K562 (cell line): Measurements from ENCODE around the gene SOX11. TPM values are rescaled to one million over a fixed set of nuclear protein-coding genes. Genes with fewer than 3 reads are reported as not detected.

Experiments used
- ATAC-seq: fragments of 200-7000 bp; cut with Tn5 transposase; 3 replicates; pipeline ENCODE4 v1.9.1; 2020; ENCODE audit warnings: moderate library complexity
- BruUV-seq: library from RNA; stranded (reverse); fragments of 400-500 nt; replicated peaks from 2 replicates; lab custom pipeline; 2021; lab: Mats Ljungman, UMichigan
- CTCF ChIA-PET: fragments of 300-600 bp; formaldehyde crosslinking; extraction: SDS; loops from one replicate; lab custom pipeline; 2021; ENCODE audit warnings: low intra/inter-chr PET ratio; lab: Yijun Ruan, JAX
- POLR2A ChIA-PET: fragments of 300-600, 350-650 bp; sonication (Branson Sonifier 250); formaldehyde crosslinking; extraction: SDS; loops from one replicate; lab custom pipeline; 2021; ENCODE audit warnings: antibody characterized with exemption, inconsistent platforms; lab: Yijun Ruan, JAX
- DNase-seq, 4 experiments: peaks; one replicate each; pipeline versions ENCODE4 v3.0.0 to v3.0.0-alpha.2; 2011 to 2018; ENCODE audit warnings: low spot score in 3 of 4, mixed read lengths in 3 of 4; ENCODE audit errors: extremely low read depth in 1 of 4
- FAIRE-seq: peaks from 2 replicates; lab custom pipeline; 2011; peaks lifted over from hg19 to GRCh38; lab: Jason Lieb, UNC
- H2AFZ ChIP-seq: 2 replicates; pipeline ENCODE4 v1.6.0; 2011; ENCODE audit warnings: low read depth, low read length, control low read depth, inconsistent platforms
- H3K27ac ChIP-seq: fragments of 200-600 bp; 3 replicates; pipeline ENCODE4 v1.8.0; 2011; ENCODE audit warnings: low read depth, mild to moderate bottlenecking, control low read depth, inconsistent platforms, low read length, moderate library complexity, mixed read lengths; ENCODE audit errors: extremely low read depth
- H3K27me3 ChIP-seq, 2 experiments: fragments of 300-600 bp in 1 of 2; 2 replicates in 1 of 2; 3 replicates in 1 of 2; pipeline versions ENCODE4 v1.6.0 to v1.8.0; 2011; ENCODE audit warnings: inconsistent platforms in 2 of 2, low read length in 2 of 2, mild to moderate bottlenecking in 1 of 2, mixed read lengths in 1 of 2, moderate library complexity in 1 of 2; ENCODE audit not compliant: control insufficient read depth in 2 of 2, insufficient read depth in 2 of 2
- H3K36me3 ChIP-seq: fragments of 300-600 bp; 3 replicates; pipeline ENCODE4 v1.8.0; 2011; ENCODE audit warnings: mild to moderate bottlenecking, low read length, inconsistent platforms; ENCODE audit not compliant: control insufficient read depth, insufficient read depth
- H3K4me1 ChIP-seq, 2 experiments: fragments of 200-600 bp in 1 of 2; replicated peaks in 1 of 2; 2 replicates in 1 of 2; 3 replicates in 1 of 2; pipeline versions ENCODE4 v1.5.1 to v1.8.0; 2011; ENCODE audit warnings: inconsistent platforms in 2 of 2, low read length in 2 of 2, mild to moderate bottlenecking in 1 of 2, mixed read lengths in 1 of 2, moderate library complexity in 1 of 2; ENCODE audit not compliant: control insufficient read depth in 2 of 2, insufficient read depth in 2 of 2
- H3K4me2 ChIP-seq: 2 replicates; pipeline ENCODE4 v1.6.1; 2011; ENCODE audit warnings: low read length, control low read depth, inconsistent platforms, mixed read lengths; ENCODE audit not compliant: insufficient read depth
- H3K4me3 ChIP-seq: fragments of 200-600 bp; sonication (generic), shearing (Covaris generic); 2 replicates; pipeline ENCODE4 v1.5.1; 2016; ENCODE audit warnings: control low read depth, inconsistent platforms
- H3K79me2 ChIP-seq: fragments of 200-600 bp; 3 replicates; pipeline ENCODE4 v1.8.0; 2011; ENCODE audit warnings: low read length, inconsistent platforms; ENCODE audit not compliant: control insufficient read depth, insufficient read depth
- H3K9ac ChIP-seq, 2 experiments: 2 replicates each; pipeline versions ENCODE4 v1.6.0 to v1.6.1; 2011; ENCODE audit warnings: low read depth in 2 of 2, low read length in 2 of 2, control low read depth in 1 of 2, inconsistent platforms in 1 of 2, mild to moderate bottlenecking in 1 of 2, mixed read lengths in 1 of 2; ENCODE audit not compliant: insufficient read depth in 1 of 2
- H3K9me1 ChIP-seq: one replicate; pipeline ENCODE4 v1.6.0; 2011; ENCODE audit warnings: inconsistent platforms, mild to moderate bottlenecking, low read length, moderate library complexity; ENCODE audit not compliant: control insufficient read depth, insufficient read depth
- H3K9me3 ChIP-seq: replicated peaks from 2 replicates; pipeline ENCODE4 v1.5.1; 2011; ENCODE audit warnings: low read depth, low read length, inconsistent platforms; ENCODE audit not compliant: control insufficient read depth, insufficient read depth
- H4K20me1 ChIP-seq: replicated peaks from 2 replicates; pipeline ENCODE4 v1.6.1; 2011; ENCODE audit warnings: low read length, inconsistent platforms, mixed read lengths; ENCODE audit not compliant: control insufficient read depth, insufficient read depth
- CREB3 ChIP-seq: fragments of 450-650 bp; conservative IDR thresholded peaks from 2 replicates; pipeline ENCODE4 v1.6.1; 2016; ENCODE audit warnings: missing genetic modification characterization, low read depth, mild to moderate bottlenecking, missing compliant biosample characterization, moderate library complexity
- FOXA1 ChIP-seq: fragments of 450-650 bp; IDR thresholded peaks from 2 replicates; pipeline ENCODE4 v1.6.1; 2016; ENCODE audit warnings: mild to moderate bottlenecking, borderline replicate concordance
- HDAC1 ChIP-seq, 2 experiments: fragments of 450-650 bp; IDR thresholded peaks; 2 replicates each; pipeline ENCODE4 v1.6.1; 2016 to 2017; ENCODE audit warnings: inconsistent platforms in 1 of 2, mild to moderate bottlenecking in 1 of 2, moderate library complexity in 1 of 2
- MYNN ChIP-seq, 2 experiments: sonication (generic); formaldehyde crosslinking in 1 of 2; IDR thresholded peaks; 2 replicates each; pipeline versions ENCODE4 v1.5.0 to v1.6.1; 2016 to 2020; ENCODE audit warnings: antibody characterized with exemption in 1 of 2, missing genetic modification reagents in 1 of 2
- NCOA6 ChIP-seq: fragments of 450-650 bp; IDR thresholded peaks from 2 replicates; pipeline ENCODE4 v1.6.1; 2017; ENCODE audit warnings: mild to moderate bottlenecking
- NR2C1 ChIP-seq, 2 experiments: fragments of 450-650 bp; IDR thresholded peaks; 2 replicates each; pipeline ENCODE4 v1.6.1; 2017; ENCODE audit warnings: mild to moderate bottlenecking in 2 of 2, antibody characterized with exemption in 1 of 2, inconsistent platforms in 1 of 2, missing compliant biosample characterization in 1 of 2, missing genetic modification characterization in 1 of 2
- POLR2AphosphoS2 ChIP-seq: IDR thresholded peaks from 2 replicates; pipeline ENCODE4 v1.6.1; 2012; ENCODE audit warnings: low read length, improper control_type of control experiment
- TAF7 ChIP-seq: fragments of 450-650 bp; IDR thresholded peaks from 2 replicates; pipeline ENCODE4 v1.6.1; 2016; ENCODE audit warnings: missing genetic modification characterization, missing compliant biosample characterization
- XRCC5 ChIP-seq: fragments of 200-400 bp; formaldehyde crosslinking; IDR thresholded peaks from 2 replicates; pipeline ENCODE4 v1.6.1; 2017; ENCODE audit warnings: low read depth, mild to moderate bottlenecking, low read length
- ZFP30 ChIP-seq: fragments of 250-450 bp; sonication (Bioruptor Pico); IDR thresholded peaks from 2 replicates; pipeline ENCODE4 v1.8.0; 2022; ENCODE audit warnings: moderate library complexity, mild to moderate bottlenecking, inconsistent platforms, borderline replicate concordance
- WGBS: fragments of 100-300 bp; shearing (Covaris generic); methylation state at CpG from one replicate; pipeline ENCODE4 v1.1.6; 2016; ENCODE audit warnings: low coverage, mixed read lengths; ENCODE audit not compliant: insufficient coverage; ENCODE audit errors: missing lambda C conversion rate; 5-methylcytosine and 5-hydroxymethylcytosine counted together
- in situ Hi-C: fragments of 300-500 bp; cut with MboI; formaldehyde crosslinking; loops from 4 replicates; pipeline ENCODE4 v1.15.0; 2018; ENCODE audit warnings: inconsistent platforms, mixed read lengths
- intact Hi-C: fragments of 100-400 bp; cut with micrococcal nuclease; formaldehyde crosslinking; loops from 2 replicates; pipeline ENCODE4 v1.14.2; 2022
- polyA plus RNA-seq, 8 experiments: library from polyadenylated mRNA; depleted of rRNA in 4 of 8; stranded (reverse) in 5 of 8; unstranded in 3 of 8; fragments of >200 nt; fragmentation: Nextera tagmentation in 2 of 8; fragmentation: Illumina TruSeq in 1 of 8; extraction: Ambion mirVana in 2 of 8; extraction: Trizol in 1 of 8; gene quantifications; 2 replicates each; pipeline versions ENCODE4 v1.2.1 to v1.2.3, GENCODE V29; 2011 to 2014; ENCODE audit warnings: inconsistent platforms in 1 of 8, missing spikeins in 1 of 8
- total RNA-seq, 7 experiments: library from RNA; depleted of rRNA in 6 of 7; stranded (reverse); fragments of >200 nt in 6 of 7; fragmentation: Illumina TruSeq in 2 of 7; extraction: Trizol in 2 of 7; gene quantifications; 2 replicates each; pipeline versions ENCODE4 v1.2.1 to v1.2.3, GENCODE V29; 2011 to 2021; ENCODE audit warnings: low replicate concordance in 1 of 7

Gene SOX11
- total and polyA plus RNA-seq, 9 of the 15 experiments (the other 6 are each of a cell fraction or from before 2014, with no cell fraction given): 0.02 TPM; not detected in 8

DNA sequence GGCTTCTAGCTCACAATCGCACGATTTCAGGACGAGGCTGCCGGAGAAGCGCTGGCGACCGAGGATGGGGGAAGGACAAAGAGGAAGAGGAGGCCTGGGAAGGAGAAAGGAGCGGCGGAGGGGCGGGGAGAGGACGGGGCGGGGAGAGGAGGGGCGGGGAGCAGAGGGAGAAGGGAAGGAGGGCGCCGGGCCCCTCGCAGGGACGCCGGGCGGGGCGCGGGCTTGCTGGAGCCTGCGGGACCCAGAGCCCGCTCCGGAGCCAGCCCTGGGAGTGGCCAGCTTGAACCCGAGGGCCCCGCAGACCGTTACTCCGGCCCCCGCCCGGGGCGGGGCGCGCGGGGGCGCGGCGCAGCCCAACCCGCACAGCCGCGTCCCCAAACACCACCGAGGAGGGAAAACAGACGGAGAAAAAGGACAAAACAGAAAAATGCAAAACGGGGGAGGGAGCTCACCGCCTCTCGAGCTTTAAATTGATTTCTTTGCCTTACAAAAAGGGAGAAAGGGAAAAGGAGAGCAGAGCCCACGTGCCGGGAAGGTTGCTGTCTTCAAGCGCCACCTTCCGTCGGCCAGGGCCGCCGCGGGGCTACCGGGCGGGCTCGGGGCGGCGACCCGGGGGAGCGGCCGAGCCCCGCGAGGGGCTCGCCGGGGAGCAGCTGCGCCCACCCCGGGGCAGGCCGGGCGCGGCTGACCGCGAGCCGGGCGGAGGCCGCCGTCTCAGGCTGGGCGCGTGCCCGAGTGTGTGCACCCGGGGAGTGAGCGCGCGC, 781 bp upstream of the SOX11 start:
- DNase-seq (no peak), ATAC-seq (no peak), FAIRE-seq (no peak)
- Histone ChIP-seq H3K79me2 (no peaks in the 10 kb centered on the region), H3K9me1 (no peaks in the 10 kb centered on the region), H3K4me1 (no peaks in the 10 kb centered on the region), H3K27me3 (no peaks in the 10 kb centered on the region), H2AFZ (no peak overlapping the region), H3K4me2 (no peak overlapping the region), H3K27ac (no peak overlapping the region)
- no TSS peak for BruUV-seq
- WGBS: 50% methylated on average over 25 of the region's 83 CpGs
- TF ChIP-seq XRCC5: no peak
- no peak for TF ChIP-seq ZFP30 (CRISPR knock-in tag)
- no peak for TF ChIP-seq HDAC1 (IDR thresholded peaks at IDR 0.05)
- TF ChIP-seq TAF7 (tag): no peak
- TF ChIP-seq FOXA1: no peak
- TF ChIP-seq NR2C1 (IDR thresholded peaks at IDR 0.05): no peak
- TF ChIP-seq NR2C1 (tag; IDR thresholded peaks at IDR 0.05): no peak
- no peak for TF ChIP-seq MYNN (IDR thresholded peaks at IDR 0.05)
- no peak for TF ChIP-seq MYNN (CRISPR knock-in tag; IDR thresholded peaks at IDR 0.05)
- TF ChIP-seq NCOA6: no peak
- no peak for TF ChIP-seq POLR2AphosphoS2
- TF ChIP-seq CREB3 (tag): no peak
- TF ChIP-seq, all 486 proteins: peak for 0
- Histone ChIP-seq H4K20me1 (no peaks in the 10 kb centered on the region), H3K9ac (no peak overlapping the region), H3K9me3 (no peaks in the 10 kb centered on the region), H3K4me3 (no peak overlapping the region), H3K36me3 (no peaks in the 10 kb centered on the region)
- POLR2A ChIA-PET: no interaction called here
- CTCF ChIA-PET: no interaction called here
- intact Hi-C loops: no loop called here
- in situ Hi-C loops: no loop called here
